ENCODE results near the gene TRMT112. TPM values are rescaled to one million over a fixed set of nuclear protein-coding genes. Genes with fewer than 3 reads are reported as not detected.

TRMT112 gene
- total RNA-seq, 6 donors from 2014 or later = 110 to 215 (median 170) TPM

DNA sequence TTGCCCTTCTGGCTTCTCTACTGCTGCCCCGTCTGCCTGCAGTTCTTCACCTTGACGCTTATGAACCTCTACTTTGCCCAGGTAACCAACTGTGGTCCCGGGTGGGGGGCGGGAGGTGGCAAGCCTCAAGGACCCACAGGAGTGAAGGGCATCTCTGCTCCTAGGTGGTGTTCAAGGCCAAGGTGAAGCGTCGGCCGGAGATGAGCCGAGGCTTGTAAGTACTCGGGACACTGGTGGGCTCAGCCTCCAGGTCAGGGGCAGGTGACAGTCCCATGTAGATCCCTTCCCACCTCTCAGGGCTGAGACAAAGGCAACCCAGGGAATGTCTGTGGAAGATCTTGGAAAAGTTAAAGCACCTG is 30.6 kb downstream of the TRMT112 start:
- ATAC-seq (ENCODE audit: low FRiP score in 2 of 2) (no peak), DNase-seq (no peak)
- H3K36me3 ChIP-seq = peaks cover 0 to 7% (median 6%) of the 10 kb centered on the region in 4 donors
- WGBS, 2 donors = 87 to 94% methylated on average over 8 to 9 of the region's 9 CpGs
- H3K27me3 ChIP-seq = peaks cover 0 to 12% (median 10%) of the 10 kb centered on the region in 4 donors
- no peak overlapping the region for H3K4me3 ChIP-seq
- no peaks in the 10 kb centered on the region for H3K9me3 ChIP-seq
- H3K27ac ChIP-seq = no peak overlapping the region
- H3K4me1 ChIP-seq = peaks cover 24 to 40% (median 32%) of the 10 kb centered on the region in 4 donors
- TF ChIP-seq POLR2AphosphoS5 (IDR thresholded peaks at IDR 0.05) (no peak), POLR2A (IDR thresholded peaks at IDR 0.05) (no peak), EP300 (IDR thresholded peaks at IDR 0.05) (no peak)
- TF ChIP-seq, protein P1, sequence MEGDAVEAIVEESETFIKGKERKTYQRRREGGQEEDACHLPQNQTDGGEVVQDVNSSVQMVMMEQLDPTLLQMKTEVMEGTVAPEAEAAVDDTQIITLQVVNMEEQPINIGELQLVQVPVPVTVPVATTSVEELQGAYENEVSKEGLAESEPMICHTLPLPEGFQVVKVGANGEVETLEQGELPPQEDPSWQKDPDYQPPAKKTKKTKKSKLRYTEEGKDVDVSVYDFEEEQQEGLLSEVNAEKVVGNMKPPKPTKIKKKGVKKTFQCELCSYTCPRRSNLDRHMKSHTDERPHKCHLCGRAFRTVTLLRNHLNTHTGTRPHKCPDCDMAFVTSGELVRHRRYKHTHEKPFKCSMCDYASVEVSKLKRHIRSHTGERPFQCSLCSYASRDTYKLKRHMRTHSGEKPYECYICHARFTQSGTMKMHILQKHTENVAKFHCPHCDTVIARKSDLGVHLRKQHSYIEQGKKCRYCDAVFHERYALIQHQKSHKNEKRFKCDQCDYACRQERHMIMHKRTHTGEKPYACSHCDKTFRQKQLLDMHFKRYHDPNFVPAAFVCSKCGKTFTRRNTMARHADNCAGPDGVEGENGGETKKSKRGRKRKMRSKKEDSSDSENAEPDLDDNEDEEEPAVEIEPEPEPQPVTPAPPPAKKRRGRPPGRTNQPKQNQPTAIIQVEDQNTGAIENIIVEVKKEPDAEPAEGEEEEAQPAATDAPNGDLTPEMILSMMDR (IDR thresholded peaks at IDR 0.05) = no peak

DNA sequence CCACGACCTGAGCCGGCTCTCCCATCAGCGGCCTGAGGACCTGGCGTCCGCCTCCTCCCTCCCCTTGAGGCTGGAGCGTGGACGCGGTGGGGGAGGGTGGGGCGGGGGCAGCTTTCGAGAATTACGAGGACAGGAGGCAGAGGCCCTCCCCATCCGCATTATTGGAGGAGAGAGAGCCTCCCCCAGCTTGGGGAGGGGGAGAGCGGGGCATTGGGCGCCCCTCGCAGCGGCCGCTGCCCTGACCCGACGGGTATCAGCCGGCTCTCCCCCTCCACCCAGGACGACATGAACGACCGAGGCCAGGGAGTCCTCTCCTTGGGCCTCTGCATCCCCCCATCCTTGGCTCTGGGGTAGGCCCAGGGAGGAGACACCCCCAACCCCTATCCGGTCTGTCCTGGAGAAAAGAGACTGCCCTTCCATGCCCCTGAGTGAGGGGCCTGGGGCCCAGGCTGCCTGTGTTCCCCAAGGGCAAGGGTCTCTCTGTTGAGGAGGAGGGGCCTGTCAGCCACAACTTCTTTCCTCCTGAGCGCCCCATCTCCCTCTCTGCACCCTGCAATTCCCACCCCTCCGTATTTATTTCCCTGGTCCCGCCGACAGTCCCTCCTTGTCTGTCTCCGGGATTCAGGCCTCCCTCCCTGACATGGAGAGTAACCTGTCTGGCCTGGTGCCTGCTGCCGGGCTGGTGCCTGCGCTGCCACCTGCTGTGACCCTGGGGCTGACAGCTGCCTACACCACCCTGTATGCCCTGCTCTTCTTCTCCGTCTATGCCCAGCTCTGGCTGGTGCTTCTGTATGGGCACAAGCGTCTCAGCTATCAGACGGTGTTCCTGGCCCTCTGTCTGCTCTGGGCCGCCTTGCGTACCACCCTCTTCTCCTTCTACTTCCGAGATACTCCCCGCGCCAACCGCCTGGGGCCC is 31.2 kb downstream of the TRMT112 start:
- 34 to 51% methylated on average over 21 to 32 of the region's 40 CpGs for WGBS, 2 donors
- DNase-seq (peak in 1 of 2 donors; percentile 46), ATAC-seq (ENCODE audit: low FRiP score in 2 of 2) (no peak)
- H3K27me3 ChIP-seq = peaks cover 0 to 5% (median 3%) of the 10 kb centered on the region in 4 donors
- H3K9me3 ChIP-seq = no peaks in the 10 kb centered on the region
- peak overlapping the region; percentile 93 to 99 (median 96) for H3K27ac ChIP-seq
- peak overlapping the region; percentile 59 to 94 (median 86) for H3K4me3 ChIP-seq
- no peak for TF ChIP-seq EP300 (IDR thresholded peaks at IDR 0.05)
- TF ChIP-seq, protein P1 (IDR thresholded peaks at IDR 0.05) = no peak
- TF ChIP-seq POLR2A (IDR thresholded peaks at IDR 0.05) = no peak
- no peak for TF ChIP-seq POLR2AphosphoS5 (IDR thresholded peaks at IDR 0.05)
- peaks cover 18 to 34% (median 27%) of the 10 kb centered on the region in 4 donors for H3K4me1 ChIP-seq
- H3K36me3 ChIP-seq = peaks cover 0 to 10% (median 8%) of the 10 kb centered on the region in 4 donors

DNA sequence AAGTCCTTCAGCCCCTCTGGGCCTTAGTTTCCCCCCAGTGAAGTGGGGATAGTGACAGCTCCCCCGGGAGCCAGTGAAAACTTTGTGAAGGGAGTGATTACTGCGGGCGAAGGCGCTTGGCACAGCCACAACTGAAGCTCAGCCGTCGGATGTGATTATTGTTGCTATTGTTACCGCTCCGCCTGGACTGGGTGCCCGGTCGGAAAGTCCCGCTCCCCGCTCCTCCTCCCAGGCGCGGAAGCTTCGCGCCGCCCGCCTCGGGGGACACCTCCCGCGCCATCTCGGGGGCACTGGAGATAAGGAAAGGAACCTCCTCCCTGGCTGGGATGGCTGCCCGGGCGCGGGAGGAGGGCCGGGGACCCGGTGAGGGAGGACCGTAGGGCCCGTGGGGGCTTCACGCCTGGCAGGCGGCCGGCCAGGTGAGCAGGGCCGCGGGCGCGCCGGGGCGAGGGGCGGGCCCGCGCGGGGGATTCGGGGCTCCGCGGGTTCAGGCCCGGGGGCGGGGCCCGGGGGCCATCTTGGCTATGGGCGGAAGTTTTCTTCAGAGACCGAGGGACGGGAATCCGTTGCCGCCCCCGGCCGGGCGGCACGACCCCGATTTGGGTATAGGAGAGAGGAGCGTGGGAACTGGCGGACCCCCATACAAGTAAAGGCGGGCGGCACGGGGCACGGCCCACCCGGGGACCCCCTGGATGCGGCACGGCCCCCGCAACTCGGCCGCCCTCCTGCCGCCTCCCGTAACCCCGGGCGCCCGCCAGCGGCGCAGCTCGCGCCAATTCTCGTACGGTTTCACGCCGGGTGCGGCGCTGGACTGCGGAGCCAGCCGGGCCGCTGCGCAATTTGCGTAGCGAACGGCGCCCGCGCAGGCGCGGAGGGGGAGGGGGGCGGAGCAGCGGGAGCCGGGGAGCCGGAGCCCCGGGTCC is 32.1 kb downstream of the TRMT112 start, which contains the start of gene GPR137:
Gene GPR137 (plus strand): TSS at position 887 of the 923 bp plus-strand sequence. CDS start 677 bp downstream, outside the sequence.
- 0% methylated on average over 7 to 22 of the region's 102 CpGs for WGBS, 2 donors
- Histone ChIP-seq H3K27ac (peak within 1 kb of the TSS; percentile 93 to 99 (median 96)), H3K4me3 (peak within 1 kb of the TSS; percentile 59 to 94 (median 86)), H3K4me1 (peaks cover 16 to 30% (median 24%) of the 10 kb centered on the region in 4 donors), H3K9me3 (no peaks in the 10 kb centered on the region), H3K27me3 (no peaks in the 10 kb centered on the region), H3K36me3 (peaks cover 0 to 10% (median 8%) of the 10 kb centered on the region in 4 donors)
- ATAC-seq (ENCODE audit: low FRiP score in 2 of 2) = peak; percentile 81 to 92
- DNase-seq = peak; percentile 89 to 99
- TF ChIP-seq EP300 (IDR thresholded peaks at IDR 0.05) (no peak), POLR2AphosphoS5 (IDR thresholded peaks at IDR 0.05) (peak; percentile 3 to 29), POLR2A (IDR thresholded peaks at IDR 0.05) (peak in 1 of 4 donors; percentile 70)
- TF ChIP-seq, protein P1 (IDR thresholded peaks at IDR 0.05) = peak in 3 of 6 experiments; percentile 9 to 35 (median 24)

DNA sequence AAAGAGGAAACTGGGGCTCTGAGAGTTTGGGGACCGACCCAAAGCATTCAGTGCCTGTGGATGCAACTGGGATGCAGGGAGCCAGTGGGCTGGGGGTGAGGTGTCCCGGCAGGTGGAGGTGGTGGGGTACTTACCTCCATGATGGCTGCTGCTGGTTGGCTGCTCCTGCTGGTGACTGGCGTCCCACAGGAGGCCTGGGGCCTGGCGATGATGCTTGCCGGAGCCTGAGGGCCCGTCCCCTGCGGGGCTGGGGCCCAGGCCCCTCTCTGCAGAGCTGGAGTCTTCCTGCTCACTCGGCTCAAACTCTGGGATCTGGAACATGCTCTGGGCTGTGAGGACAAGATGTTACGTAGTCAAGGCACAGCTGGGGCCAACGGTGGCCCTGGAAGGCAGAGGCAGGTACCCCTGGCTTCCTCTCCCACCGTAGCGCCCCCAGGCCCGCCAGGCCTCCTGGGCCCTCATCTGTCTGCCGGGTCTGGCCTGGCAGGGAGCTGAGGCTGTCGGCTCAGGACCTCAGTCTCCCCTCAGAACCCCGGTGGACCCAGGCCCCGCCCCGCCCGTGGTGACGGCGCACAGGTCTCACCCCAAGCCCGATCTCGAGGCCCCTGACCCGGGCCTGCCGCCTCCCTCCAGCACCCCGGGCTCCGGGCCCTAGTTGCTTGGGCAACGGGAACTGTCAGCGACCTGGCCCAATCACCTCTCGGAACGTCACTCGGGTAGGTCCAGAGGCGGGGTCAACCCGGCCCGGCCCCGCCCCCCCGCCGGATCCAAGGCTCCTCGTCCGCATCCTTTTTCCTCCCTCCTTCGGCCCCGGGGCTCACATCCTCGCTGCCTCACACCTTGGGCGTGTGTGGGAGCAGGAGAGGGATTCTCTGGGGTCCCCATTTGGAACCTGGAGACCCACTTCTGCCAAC is 33.1 kb downstream of the TRMT112 start, which contains the start of gene BAD:
Gene BAD (minus strand): TSS at position 618 of the 914 bp plus-strand sequence. CDS start 297 bp downstream, at position 321.
- TF ChIP-seq EP300 (IDR thresholded peaks at IDR 0.05) (no peak), POLR2AphosphoS5 (IDR thresholded peaks at IDR 0.05) (peak in 1 of 2 donors; percentile 23), POLR2A (IDR thresholded peaks at IDR 0.05) (peak in 3 of 4 donors; percentile 26 to 84 (median 74))
- TF ChIP-seq, protein P1 (IDR thresholded peaks at IDR 0.05) = peak in 1 of 6 experiments; percentile 7
- peak; percentile 98 to 99 for DNase-seq
- H3K4me3 ChIP-seq = peak within 1 kb of the TSS; percentile 59 to 94 (median 86)
- peak; percentile 95 to 97 for ATAC-seq (ENCODE audit: low FRiP score in 2 of 2)
- peaks cover 16 to 30% (median 24%) of the 10 kb centered on the region in 4 donors for H3K4me1 ChIP-seq
- peak within 1 kb of the TSS; percentile 93 to 99 (median 96) for H3K27ac ChIP-seq
- H3K36me3 ChIP-seq = peaks cover 0 to 10% (median 8%) of the 10 kb centered on the region in 4 donors
- H3K9me3 ChIP-seq = no peaks in the 10 kb centered on the region
- WGBS, 2 donors = 4 to 67% methylated on average over 1 to 32 of the region's 44 CpGs
- H3K27me3 ChIP-seq = no peaks in the 10 kb centered on the region

Measured in upper lobe of left lung (tissue), 6 donors.